SH-SY5Y (cell line): ENCODE results near the gene MMP23B.

Experiments used
- GATA2 ChIP-seq: IDR thresholded peaks from 2 replicates; pipeline ENCODE4 v1.6.1; 2011; ENCODE audit warnings: mild to moderate bottlenecking, low read depth, low read length
- GATA3 ChIP-seq: IDR thresholded peaks from 2 replicates; pipeline ENCODE4 v1.6.1; 2011; ENCODE audit warnings: low read depth, mild to moderate bottlenecking, low read length, moderate library complexity

- TF ChIP-seq GATA2: no peak
- TF ChIP-seq GATA3: no peak
These were observed 18.4 kb upstream of the MMP23B start for GRCh38 chr1:1613509-1614082.
